Neural cell (in vitro differentiated cells): ENCODE measurements around the gene RPS6KA2. TPM values are rescaled to one million over a fixed set of nuclear protein-coding genes. Genes with fewer than 3 reads are reported as not detected.

Experiments
- H2AFZ ChIP-seq: fragments of 200-600, 300-800 bp; sonication (generic), shearing (Covaris generic); 2 replicates; pipeline ENCODE4 v1.6.0; 2014; ENCODE audit warnings: low read depth, mild to moderate bottlenecking, antibody characterized with exemption, low read length, moderate library complexity
- H3F3A ChIP-seq: fragments of 200-600 bp; shearing (Covaris generic); 2 replicates; pipeline ENCODE4 v1.6.1; 2016; ENCODE audit warnings: mild to moderate bottlenecking, moderate library complexity, mixed read lengths, antibody characterized with exemption, low read length; ENCODE audit not compliant: insufficient read depth, poor library complexity, severe bottlenecking
- H3K27ac ChIP-seq: fragments of 200-600, 300-800 bp; sonication (generic), shearing (Covaris generic); 2 replicates; pipeline ENCODE4 v1.5.1; 2014; ENCODE audit warnings: mild to moderate bottlenecking, low read length, moderate library complexity
- H3K27me3 ChIP-seq: fragments of 300-800, 200-600 bp; sonication (generic), shearing (Covaris generic); 2 replicates; pipeline ENCODE4 v1.6.0; 2014; ENCODE audit warnings: mild to moderate bottlenecking, low read depth, low read length, moderate library complexity; ENCODE audit not compliant: insufficient read depth
- H3K36me3 ChIP-seq: fragments of 300-800, 200-600 bp; sonication (generic), shearing (Covaris generic); 2 replicates; pipeline ENCODE4 v1.5.1; 2014; ENCODE audit warnings: mild to moderate bottlenecking, antibody characterized with exemption, low read length, moderate library complexity; ENCODE audit not compliant: insufficient read depth
- H3K4me2 ChIP-seq: fragments of 300-800, 200-600 bp; sonication (generic), shearing (Covaris generic); 2 replicates; pipeline ENCODE4 v1.6.0; 2014; ENCODE audit warnings: mild to moderate bottlenecking, low read length
- H3K4me3 ChIP-seq: fragments of 300-800, 200-600 bp; sonication (generic), shearing (Covaris generic); 2 replicates; pipeline ENCODE4 v1.5.1; 2014; ENCODE audit warnings: mild to moderate bottlenecking, low read length, moderate library complexity
- H3K79me2 ChIP-seq: fragments of 200-600 bp; shearing (Covaris generic); replicated peaks from 2 replicates; pipeline ENCODE4 v1.6.0; 2014; ENCODE audit warnings: mild to moderate bottlenecking, low read length, moderate library complexity; ENCODE audit not compliant: insufficient read depth
- H3K9ac ChIP-seq: fragments of 300-800, 200-600 bp; sonication (generic), shearing (Covaris generic); 2 replicates; pipeline ENCODE4 v1.6.1; 2016; ENCODE audit warnings: mild to moderate bottlenecking, low read length, mixed read lengths
- H3K9me2 ChIP-seq: fragments of 200-600 bp; shearing (Covaris generic); 2 replicates; pipeline ENCODE4 v1.6.1; 2016; ENCODE audit warnings: mild to moderate bottlenecking, low read length, mixed read lengths; ENCODE audit not compliant: insufficient read depth
- H3K9me3 ChIP-seq: fragments of 200-600, 300-800 bp; sonication (generic), shearing (Covaris generic); 2 replicates; pipeline ENCODE4 v1.6.1; 2016; ENCODE audit warnings: mild to moderate bottlenecking, mixed run types, low read length, moderate library complexity, mixed read lengths
- H4K20me1 ChIP-seq: fragments of 200-600 bp; shearing (Covaris generic); 2 replicates; pipeline ENCODE4 v1.6.1; 2016; ENCODE audit warnings: mild to moderate bottlenecking, mixed run types; ENCODE audit not compliant: insufficient read depth
- EP300 ChIP-seq: fragments of 450-650 bp; conservative IDR thresholded peaks from 2 replicates; pipeline ENCODE4 v1.6.1; 2014; ENCODE audit warnings: antibody characterized with exemption, mild to moderate bottlenecking, moderate library complexity; ENCODE audit not compliant: poor library complexity, severe bottlenecking
- EZH2 ChIP-seq: fragments of 200-600, 300-800 bp; shearing (Covaris generic), sonication (generic); IDR thresholded peaks from 2 replicates; pipeline ENCODE4 v1.6.1; 2014; ENCODE audit warnings: antibody characterized with exemption, low read length, borderline replicate concordance, mild to moderate bottlenecking; ENCODE audit not compliant: insufficient read depth, poor library complexity, severe bottlenecking
- MXI1 ChIP-seq: fragments of 450-650 bp; conservative IDR thresholded peaks from 2 replicates; pipeline ENCODE4 v1.6.1; 2014; ENCODE audit warnings: antibody characterized with exemption, mild to moderate bottlenecking; ENCODE audit not compliant: poor library complexity, severe bottlenecking
- POLR2AphosphoS5 ChIP-seq: IDR thresholded peaks from 2 replicates; pipeline ENCODE4 v1.6.1; 2012
- RAD21 ChIP-seq: fragments of 450-650 bp; conservative IDR thresholded peaks from 2 replicates; pipeline ENCODE4 v1.6.1; 2014; ENCODE audit warnings: antibody characterized with exemption, mild to moderate bottlenecking, moderate library complexity
- SMC3 ChIP-seq: fragments of 450-650 bp; conservative IDR thresholded peaks from 2 replicates; pipeline ENCODE4 v1.6.1; 2014; ENCODE audit warnings: antibody characterized with exemption, mild to moderate bottlenecking, moderate library complexity; ENCODE audit not compliant: poor library complexity
- TAF1 ChIP-seq: IDR thresholded peaks from 2 replicates; pipeline ENCODE4 v1.6.1; 2012; ENCODE audit warnings: low read depth
- polyA plus RNA-seq: library from polyadenylated mRNA; depleted of rRNA; stranded (reverse); fragments of >200 nt; gene quantifications from 2 replicates; pipeline ENCODE4 v1.2.3, GENCODE V29; 2014
- TF ChIP-seq, protein P1 (sequence below): IDR thresholded peaks from 2 replicates; pipeline ENCODE4 v1.6.1; 2012; ENCODE audit warnings: borderline replicate concordance
- TF ChIP-seq, protein P2 (sequence below): fragments of 450-650 bp; IDR thresholded peaks from 2 replicates; pipeline ENCODE4 v1.5.1; 2014; ENCODE audit warnings: antibody characterized with exemption, mild to moderate bottlenecking, moderate library complexity; ENCODE audit not compliant: poor library complexity, severe bottlenecking

Gene RPS6KA2
- polyA plus RNA-seq, 1 donor from 2014 or later: 34.3 TPM

DNA sequence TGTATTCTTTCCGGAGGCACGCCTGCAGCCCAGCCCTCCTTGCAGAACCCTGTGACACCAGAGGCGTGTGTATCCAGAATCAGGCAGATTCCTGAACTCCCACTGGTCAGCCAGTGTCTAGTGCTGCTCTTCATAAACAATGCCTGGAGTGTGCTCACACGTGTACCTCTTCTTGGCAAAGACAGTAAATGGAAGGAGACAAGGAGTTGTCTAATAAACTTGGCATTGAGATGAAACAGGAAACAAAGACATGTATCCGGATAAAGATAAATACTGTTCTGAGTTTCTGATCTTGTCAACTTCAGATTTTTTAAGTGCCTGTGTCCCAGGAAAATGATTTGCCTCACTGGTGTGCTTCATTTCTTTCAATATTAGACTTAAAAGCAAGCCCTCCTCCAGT, 1.7 kb downstream of the RPS6KA2 start:
- Histone ChIP-seq H3K4me3 (peak overlapping the region; percentile 94), H2AFZ (no peak overlapping the region), H3K36me3 (no peaks in the 10 kb centered on the region), H3K9me2 (no peaks in the 10 kb centered on the region), H3K9ac (peak overlapping the region; percentile 77), H3F3A (no peaks in the 10 kb centered on the region), H3K4me2 (peak overlapping the region; percentile 66), H3K9me3 (no peaks in the 10 kb centered on the region), H3K79me2 (peaks cover 46% of the 10 kb centered on the region), H3K27me3 (no peaks in the 10 kb centered on the region), H4K20me1 (no peaks in the 10 kb centered on the region), H3K27ac (peak overlapping the region; percentile 76)
- TF ChIP-seq SMC3 (no peak), EZH2 (no peak), MXI1 (no peak), RAD21 (no peak), EP300 (no peak), TAF1 (no peak), POLR2AphosphoS5 (no peak)
- TF ChIP-seq, protein P1, sequence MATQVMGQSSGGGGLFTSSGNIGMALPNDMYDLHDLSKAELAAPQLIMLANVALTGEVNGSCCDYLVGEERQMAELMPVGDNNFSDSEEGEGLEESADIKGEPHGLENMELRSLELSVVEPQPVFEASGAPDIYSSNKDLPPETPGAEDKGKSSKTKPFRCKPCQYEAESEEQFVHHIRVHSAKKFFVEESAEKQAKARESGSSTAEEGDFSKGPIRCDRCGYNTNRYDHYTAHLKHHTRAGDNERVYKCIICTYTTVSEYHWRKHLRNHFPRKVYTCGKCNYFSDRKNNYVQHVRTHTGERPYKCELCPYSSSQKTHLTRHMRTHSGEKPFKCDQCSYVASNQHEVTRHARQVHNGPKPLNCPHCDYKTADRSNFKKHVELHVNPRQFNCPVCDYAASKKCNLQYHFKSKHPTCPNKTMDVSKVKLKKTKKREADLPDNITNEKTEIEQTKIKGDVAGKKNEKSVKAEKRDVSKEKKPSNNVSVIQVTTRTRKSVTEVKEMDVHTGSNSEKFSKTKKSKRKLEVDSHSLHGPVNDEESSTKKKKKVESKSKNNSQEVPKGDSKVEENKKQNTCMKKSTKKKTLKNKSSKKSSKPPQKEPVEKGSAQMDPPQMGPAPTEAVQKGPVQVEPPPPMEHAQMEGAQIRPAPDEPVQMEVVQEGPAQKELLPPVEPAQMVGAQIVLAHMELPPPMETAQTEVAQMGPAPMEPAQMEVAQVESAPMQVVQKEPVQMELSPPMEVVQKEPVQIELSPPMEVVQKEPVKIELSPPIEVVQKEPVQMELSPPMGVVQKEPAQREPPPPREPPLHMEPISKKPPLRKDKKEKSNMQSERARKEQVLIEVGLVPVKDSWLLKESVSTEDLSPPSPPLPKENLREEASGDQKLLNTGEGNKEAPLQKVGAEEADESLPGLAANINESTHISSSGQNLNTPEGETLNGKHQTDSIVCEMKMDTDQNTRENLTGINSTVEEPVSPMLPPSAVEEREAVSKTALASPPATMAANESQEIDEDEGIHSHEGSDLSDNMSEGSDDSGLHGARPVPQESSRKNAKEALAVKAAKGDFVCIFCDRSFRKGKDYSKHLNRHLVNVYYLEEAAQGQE: no peak
- TF ChIP-seq, protein P2, sequence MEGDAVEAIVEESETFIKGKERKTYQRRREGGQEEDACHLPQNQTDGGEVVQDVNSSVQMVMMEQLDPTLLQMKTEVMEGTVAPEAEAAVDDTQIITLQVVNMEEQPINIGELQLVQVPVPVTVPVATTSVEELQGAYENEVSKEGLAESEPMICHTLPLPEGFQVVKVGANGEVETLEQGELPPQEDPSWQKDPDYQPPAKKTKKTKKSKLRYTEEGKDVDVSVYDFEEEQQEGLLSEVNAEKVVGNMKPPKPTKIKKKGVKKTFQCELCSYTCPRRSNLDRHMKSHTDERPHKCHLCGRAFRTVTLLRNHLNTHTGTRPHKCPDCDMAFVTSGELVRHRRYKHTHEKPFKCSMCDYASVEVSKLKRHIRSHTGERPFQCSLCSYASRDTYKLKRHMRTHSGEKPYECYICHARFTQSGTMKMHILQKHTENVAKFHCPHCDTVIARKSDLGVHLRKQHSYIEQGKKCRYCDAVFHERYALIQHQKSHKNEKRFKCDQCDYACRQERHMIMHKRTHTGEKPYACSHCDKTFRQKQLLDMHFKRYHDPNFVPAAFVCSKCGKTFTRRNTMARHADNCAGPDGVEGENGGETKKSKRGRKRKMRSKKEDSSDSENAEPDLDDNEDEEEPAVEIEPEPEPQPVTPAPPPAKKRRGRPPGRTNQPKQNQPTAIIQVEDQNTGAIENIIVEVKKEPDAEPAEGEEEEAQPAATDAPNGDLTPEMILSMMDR: no peak

DNA sequence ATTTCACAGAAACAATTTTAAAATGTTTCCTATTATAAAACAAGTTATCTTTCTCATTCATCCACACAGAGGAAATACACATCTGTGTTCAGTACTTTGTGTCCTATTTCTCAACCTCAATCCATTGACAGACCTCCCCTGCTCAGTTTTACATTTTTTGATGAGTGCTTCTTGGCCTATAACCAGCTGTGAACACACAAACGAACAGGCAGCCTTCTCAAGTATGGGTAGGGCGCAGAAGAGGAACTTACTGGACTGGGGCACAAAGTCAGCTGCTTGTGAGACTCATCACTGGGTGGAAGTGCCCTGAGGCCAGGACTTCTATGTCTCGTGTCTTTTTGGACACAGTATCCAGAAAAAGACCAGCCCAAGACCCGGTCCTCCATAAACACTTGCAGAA, 2.8 kb downstream of the RPS6KA2 start:
- TF ChIP-seq, protein P1: no peak
- TF ChIP-seq SMC3: no peak
- TF ChIP-seq RAD21: no peak
- TF ChIP-seq MXI1: no peak
- no peak for TF ChIP-seq EP300
- no peak for TF ChIP-seq POLR2AphosphoS5
- TF ChIP-seq TAF1: no peak
- no peak for TF ChIP-seq EZH2
- TF ChIP-seq, protein P2: no peak
- Histone ChIP-seq H3K4me3 (peak overlapping the region; percentile 94), H3K9ac (no peak overlapping the region), H3K9me3 (no peaks in the 10 kb centered on the region), H3F3A (no peaks in the 10 kb centered on the region), H3K4me2 (no peak overlapping the region), H3K27ac (no peak overlapping the region), H3K9me2 (no peaks in the 10 kb centered on the region), H3K36me3 (no peaks in the 10 kb centered on the region), H3K27me3 (no peaks in the 10 kb centered on the region), H3K79me2 (peaks cover 56% of the 10 kb centered on the region), H2AFZ (no peak overlapping the region), H4K20me1 (no peaks in the 10 kb centered on the region)
